ENCODE results near the gene CNP.

Gene CNP

GRCh38 chr17:41972571-41973407, 6.2 kb downstream of the CNP start:
- DNase-seq (ENCODE audit: low read depth in 4 of 4, low spot score in 1 of 4): no peak

- DNase-seq (ENCODE audit: low read depth in 4 of 4, low spot score in 1 of 4): no peak
These were observed 6.8 kb downstream of the CNP start for GRCh38 chr17:41973408-41973811.

GRCh38 chr17:41974031-41974430, 7.4 kb downstream of the CNP start:
- DNase-seq (ENCODE audit: low read depth in 4 of 4, low spot score in 1 of 4): no peak

GRCh38 chr17:41974658-41975057, 8.1 kb downstream of the CNP start:
- DNase-seq (ENCODE audit: low read depth in 4 of 4, low spot score in 1 of 4): no peak

- DNase-seq (ENCODE audit: low read depth in 4 of 4, low spot score in 1 of 4): no peak
These were observed 8.8 kb downstream of the CNP start for GRCh38 chr17:41975099-41976083.

- no peak for DNase-seq (ENCODE audit: low read depth in 4 of 4, low spot score in 1 of 4)
These were observed 9.7 kb downstream of the CNP start for GRCh38 chr17:41976142-41976768.

GRCh38 chr17:41977991-41978390, 11.4 kb downstream of the CNP start:
- no peak for DNase-seq (ENCODE audit: low read depth in 4 of 4, low spot score in 1 of 4)

- DNase-seq (ENCODE audit: low read depth in 4 of 4, low spot score in 1 of 4): no peak
These were observed 15.6 kb downstream of the CNP start for GRCh38 chr17:41982026-41982760.

- no peak for DNase-seq (ENCODE audit: low read depth in 4 of 4, low spot score in 1 of 4)
These were observed 17.9 kb downstream of the CNP start for GRCh38 chr17:41984454-41984853.

- DNase-seq (ENCODE audit: low read depth in 4 of 4, low spot score in 1 of 4): no peak
These were observed 19.3 kb downstream of the CNP start for GRCh38 chr17:41985919-41986318.

GRCh38 chr17:41986634-41987033, 20.0 kb downstream of the CNP start:
- no peak for DNase-seq (ENCODE audit: low read depth in 4 of 4, low spot score in 1 of 4)

GRCh38 chr17:41987642-41988041, 21.0 kb downstream of the CNP start:
- no peak for DNase-seq (ENCODE audit: low read depth in 4 of 4, low spot score in 1 of 4)

- no peak for DNase-seq (ENCODE audit: low read depth in 4 of 4, low spot score in 1 of 4)
These were observed 21.8 kb downstream of the CNP start for GRCh38 chr17:41988418-41988817.

- no peak for DNase-seq (ENCODE audit: low read depth in 4 of 4, low spot score in 1 of 4)
These were observed 23.3 kb downstream of the CNP start for GRCh38 chr17:41989702-41990419.

- DNase-seq (ENCODE audit: low read depth in 4 of 4, low spot score in 1 of 4): no peak
These were observed 26.0 kb downstream of the CNP start for GRCh38 chr17:41992576-41992975.

- no peak for DNase-seq (ENCODE audit: low read depth in 4 of 4, low spot score in 1 of 4)
These were observed 30.2 kb downstream of the CNP start for GRCh38 chr17:41996855-41997164.

- DNase-seq (ENCODE audit: low read depth in 4 of 4, low spot score in 1 of 4): no peak
These were observed 31.9 kb downstream of the CNP start for GRCh38 chr17:41998497-41998896.

GRCh38 chr17:42000413-42001133, 34.0 kb downstream of the CNP start:
- DNase-seq (ENCODE audit: low read depth in 4 of 4, low spot score in 1 of 4): no peak

GRCh38 chr17:42001729-42002128, 35.1 kb downstream of the CNP start:
- DNase-seq (ENCODE audit: low read depth in 4 of 4, low spot score in 1 of 4): no peak

Measured in stimulated activated CD4-positive, alpha-beta T cell treated with anti-CD3 and anti-CD28 coated beads, Interleukin-1b, Interleukin-23, amount 100 ng/mL, for 24 hours (primary cell).